Activated CD4-positive, alpha-beta T cell treated with anti-CD3 and anti-CD28 coated beads for 36 hours (primary cell): ENCODE measurements around the gene KCNMA1. TPM values are rescaled to one million over a fixed set of nuclear protein-coding genes. Genes with fewer than 3 reads are reported as not detected.

Experiments
- ATAC-seq: fragments of 200-7000 bp; cut with Tn5 transposase; one replicate; pipeline ENCODE4 v1.10.0; 2021; ENCODE audit warnings: mild to moderate bottlenecking, moderate library complexity
- CTCF ChIA-PET: fragments of 350-600 bp; sonication (Branson Sonifier 250); formaldehyde crosslinking; loops from one replicate; lab custom pipeline; 2021; ENCODE audit warnings: antibody characterized with exemption; lab: Charles Lee
- POLR2A ChIA-PET: fragments of 350-600 bp; sonication (Branson Sonifier 250); formaldehyde crosslinking; loops from one replicate; lab custom pipeline; 2021; ENCODE audit warnings: antibody characterized with exemption, inconsistent platforms; lab: Charles Lee
- DNase-seq: peaks from one replicate; pipeline ENCODE4 v3.0.0-alpha.2; 2020
- H3K27ac Mint-ChIP-seq: one replicate; pipeline ENCODE4 v1.8.0; 2021; ENCODE audit warnings: mixed read lengths
- H3K27me3 Mint-ChIP-seq: one replicate; pipeline ENCODE4 v1.8.0; 2021; ENCODE audit warnings: mixed read lengths
- H3K36me3 Mint-ChIP-seq: one replicate; pipeline ENCODE4 v1.8.0; 2021; ENCODE audit warnings: low read depth, mixed read lengths
- H3K4me1 Mint-ChIP-seq: one replicate; pipeline ENCODE4 v1.8.0; 2021; ENCODE audit warnings: mixed read lengths
- H3K4me3 Mint-ChIP-seq: one replicate; pipeline ENCODE4 v1.8.0; 2021; ENCODE audit warnings: mild to moderate bottlenecking, moderate library complexity, mixed read lengths
- H3K9me3 Mint-ChIP-seq: one replicate; pipeline ENCODE4 v1.8.0; 2021; ENCODE audit warnings: low read depth, mixed read lengths
- intact Hi-C, 2 experiments: fragments of 100-400 bp; cut with DNase I in 1 of 2; cut with micrococcal nuclease in 1 of 2; formaldehyde crosslinking; loops; one replicate each; pipeline versions ENCODE4 v1.14.2 to v1.15.1; 2022 to 2024; cut with DNase I, micrococcal nuclease
- total RNA-seq, 2 experiments: library from RNA; stranded (reverse); gene quantifications; one replicate each; pipeline ENCODE4 v1.2.3, GENCODE V29; 2021

KCNMA1 gene
- total RNA-seq, 2 experiments from 2014 or later: 0.18 TPM; not detected in 1

DNA sequence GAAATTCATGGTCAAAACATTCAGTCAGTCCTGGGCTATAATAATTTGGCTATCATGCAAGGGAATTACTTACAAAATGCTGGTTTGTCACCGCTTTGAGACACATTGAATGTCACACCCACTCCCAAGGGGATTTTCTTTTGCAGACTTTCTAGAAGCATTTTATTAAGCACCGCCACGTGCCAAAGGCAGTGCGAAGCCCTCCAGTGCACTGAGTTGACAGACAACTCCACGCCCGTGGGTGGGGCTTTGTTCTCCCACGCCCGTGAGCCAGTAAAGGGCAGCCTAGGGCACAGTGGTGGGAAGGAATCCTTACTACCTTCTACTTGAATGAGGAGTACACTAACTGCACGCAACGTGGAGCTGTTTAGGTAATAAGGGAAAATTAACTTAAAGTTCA, 515.8 kb downstream of the KCNMA1 start:
- H3K36me3 Mint-ChIP-seq: no peaks in the 10 kb centered on the region
- H3K9me3 Mint-ChIP-seq: no peaks in the 10 kb centered on the region
- ATAC-seq: no peak
- intact Hi-C loops: no loop called here
- H3K4me1 Mint-ChIP-seq: no peaks in the 10 kb centered on the region
- POLR2A ChIA-PET: no interaction called here
- DNase-seq: no peak
- no peak overlapping the region for H3K27ac Mint-ChIP-seq
- peaks cover 7% of the 10 kb centered on the region for H3K27me3 Mint-ChIP-seq
- CTCF ChIA-PET: no interaction called here
- H3K4me3 Mint-ChIP-seq: no peak overlapping the region

DNA sequence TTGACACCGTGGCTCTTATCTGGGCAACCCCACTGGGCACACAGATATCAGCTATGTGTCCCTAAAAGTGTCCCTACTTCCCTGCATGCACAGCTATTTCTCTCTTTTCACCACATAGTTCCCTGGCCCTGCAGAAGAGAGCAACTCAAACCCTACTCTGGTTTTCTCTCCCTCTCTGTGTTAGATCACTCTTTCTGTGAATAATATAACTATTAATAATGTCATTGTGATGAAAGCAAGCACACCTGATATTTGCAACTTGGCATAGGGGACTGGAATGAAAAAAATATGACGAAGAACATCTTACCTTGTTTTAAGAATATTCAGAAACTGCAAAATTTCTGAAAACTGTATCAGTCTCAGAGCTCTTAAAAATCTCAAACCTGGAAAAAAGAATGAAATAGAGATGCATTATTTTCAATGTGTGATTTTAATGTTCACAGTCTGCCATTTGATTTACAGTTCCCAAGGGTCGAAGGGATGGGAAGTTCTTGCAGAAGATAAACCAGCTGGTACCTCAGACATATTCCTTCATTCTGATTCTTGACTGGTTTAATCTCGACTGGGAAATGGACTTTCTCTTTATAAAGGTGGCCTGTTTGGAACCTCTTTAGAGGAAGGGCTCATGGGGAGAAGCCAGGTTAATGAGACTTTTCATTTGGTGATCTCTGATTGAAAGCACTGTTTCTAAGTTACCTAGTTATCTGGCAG, 516.8 kb downstream of the KCNMA1 start:
- Mint-ChIP-seq H3K27me3 (peaks cover 10% of the 10 kb centered on the region), H3K27ac (no peak overlapping the region), H3K4me1 (no peaks in the 10 kb centered on the region), H3K9me3 (no peaks in the 10 kb centered on the region), H3K36me3 (no peaks in the 10 kb centered on the region), H3K4me3 (no peak overlapping the region)
- ATAC-seq (no peak), DNase-seq (no peak)
- CTCF ChIA-PET: interaction anchor here (0.8 kb wide), 1 partner anchor 41 kb away, joined by 3 read pairs; no protein-coding TSS in a partner anchor
- intact Hi-C loops: no loop called here
- POLR2A ChIA-PET: no interaction called here

DNA sequence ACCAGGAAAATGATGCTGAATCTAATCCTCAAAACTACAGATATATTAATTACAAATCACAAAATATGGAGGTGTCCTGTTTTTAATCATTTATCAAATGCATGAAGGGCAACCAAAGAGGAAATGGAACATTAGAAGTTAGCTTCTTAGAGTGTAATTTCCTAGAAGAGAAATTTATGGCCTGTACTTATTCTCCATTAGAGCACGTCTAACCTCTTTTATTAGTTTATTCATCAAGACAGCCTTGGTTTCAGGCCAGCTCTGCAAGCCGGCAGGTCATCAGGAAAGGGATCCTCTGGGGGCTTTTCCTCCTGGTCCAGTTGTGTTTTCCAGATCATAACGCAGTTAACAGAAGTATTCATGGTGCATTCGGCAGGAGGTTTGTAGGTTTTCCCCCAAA, 517.6 kb downstream of the KCNMA1 start:
- CTCF ChIA-PET: no interaction called here
- POLR2A ChIA-PET: no interaction called here
- Mint-ChIP-seq H3K9me3 (no peaks in the 10 kb centered on the region), H3K27ac (no peak overlapping the region), H3K27me3 (peaks cover 10% of the 10 kb centered on the region), H3K4me1 (no peaks in the 10 kb centered on the region), H3K4me3 (no peak overlapping the region), H3K36me3 (no peaks in the 10 kb centered on the region)
- intact Hi-C loops: no loop called here
- ATAC-seq (no peak), DNase-seq (no peak)

DNA sequence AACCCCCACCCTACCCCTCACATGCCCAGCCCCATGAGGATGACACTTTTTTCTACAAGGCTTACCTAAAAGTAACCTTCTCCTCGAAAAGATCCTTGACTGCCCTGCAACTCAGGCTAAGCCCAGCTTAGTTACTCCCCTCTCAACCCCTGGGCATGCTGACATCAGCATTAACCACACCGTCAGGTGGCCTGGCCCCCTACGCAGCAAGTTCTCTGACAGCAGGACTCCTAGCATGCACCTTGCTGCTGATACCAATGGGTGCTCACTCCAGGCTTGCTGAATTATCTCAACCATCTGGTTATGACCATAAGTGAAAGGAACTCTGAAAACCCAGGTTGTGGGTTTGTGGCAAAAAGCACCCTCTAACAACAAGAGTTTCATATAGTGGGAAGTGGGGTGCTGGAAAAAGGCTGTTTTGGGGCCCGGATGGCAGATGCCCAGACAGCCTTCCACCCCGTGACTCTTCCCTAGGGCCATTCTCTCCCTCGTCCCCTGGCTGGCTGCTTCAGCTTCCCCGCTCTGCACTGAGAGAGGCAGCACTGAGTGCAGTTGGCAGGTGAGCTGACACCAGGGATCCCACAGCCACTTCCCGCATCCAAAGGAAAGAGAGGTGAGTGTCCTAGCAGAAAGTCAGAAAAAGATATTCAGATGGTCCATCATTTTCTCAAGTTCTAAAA, 518.9 kb downstream of the KCNMA1 start:
- Mint-ChIP-seq H3K9me3 (no peaks in the 10 kb centered on the region), H3K4me3 (no peak overlapping the region), H3K36me3 (no peaks in the 10 kb centered on the region), H3K27ac (no peak overlapping the region), H3K27me3 (peaks cover 10% of the 10 kb centered on the region), H3K4me1 (no peaks in the 10 kb centered on the region)
- DNase-seq (no peak), ATAC-seq (no peak)
- CTCF ChIA-PET: no interaction called here
- intact Hi-C loops: no loop called here
- POLR2A ChIA-PET: no interaction called here

DNA sequence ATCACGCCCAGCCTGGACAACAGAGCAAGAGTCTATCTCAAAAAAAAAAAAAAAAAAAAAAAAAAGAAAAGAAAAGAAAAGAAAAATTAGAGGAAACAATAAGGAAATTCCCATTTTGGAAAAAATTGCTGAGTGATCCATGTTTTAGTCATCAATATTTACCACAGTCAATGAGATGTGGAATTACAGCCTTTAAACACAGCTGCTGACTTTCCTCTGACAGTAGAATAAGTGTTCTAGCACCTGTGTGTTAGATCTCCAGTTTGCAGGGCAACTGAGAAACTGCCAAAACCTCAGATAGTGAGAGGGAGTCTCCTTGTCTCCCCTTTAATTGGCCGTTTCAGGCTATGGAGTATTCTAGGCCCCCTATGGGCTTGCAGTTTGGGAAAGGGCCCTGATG, 520.1 kb downstream of the KCNMA1 start:
- peaks cover 10% of the 10 kb centered on the region for H3K27me3 Mint-ChIP-seq
- no peak for DNase-seq
- POLR2A ChIA-PET: no interaction called here
- no peak overlapping the region for H3K27ac Mint-ChIP-seq
- intact Hi-C loops: no loop called here
- H3K4me1 Mint-ChIP-seq: no peaks in the 10 kb centered on the region
- no peak for ATAC-seq
- H3K36me3 Mint-ChIP-seq: no peaks in the 10 kb centered on the region
- no peak overlapping the region for H3K4me3 Mint-ChIP-seq
- CTCF ChIA-PET: no interaction called here
- no peaks in the 10 kb centered on the region for H3K9me3 Mint-ChIP-seq

DNA sequence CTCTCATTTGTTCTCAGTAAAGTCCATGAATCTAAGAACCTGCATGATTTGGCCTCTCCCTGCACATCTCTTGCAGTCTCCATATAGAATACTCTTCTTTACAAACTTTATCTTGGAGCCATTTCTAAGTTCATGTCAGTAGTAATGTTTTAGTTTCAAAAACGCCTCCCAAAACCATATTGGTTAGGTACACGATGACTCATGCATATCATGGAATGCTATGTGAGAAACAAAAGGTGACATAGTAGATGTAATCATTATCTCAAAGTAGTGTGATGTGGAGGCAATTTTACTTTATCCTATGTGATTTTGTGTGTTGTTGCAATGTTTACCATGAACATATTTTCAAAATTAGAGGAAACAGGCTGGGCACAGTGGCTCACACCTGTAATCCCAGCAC, 520.7 kb downstream of the KCNMA1 start:
- H3K4me3 Mint-ChIP-seq: no peak overlapping the region
- H3K36me3 Mint-ChIP-seq: no peaks in the 10 kb centered on the region
- ChIA-PET POLR2A (no interaction called here), CTCF (no interaction called here)
- peak; percentile 36 for ATAC-seq
- H3K4me1 Mint-ChIP-seq: no peaks in the 10 kb centered on the region
- H3K27ac Mint-ChIP-seq: no peak overlapping the region
- intact Hi-C loops: no loop called here
- no peaks in the 10 kb centered on the region for H3K9me3 Mint-ChIP-seq
- H3K27me3 Mint-ChIP-seq: peaks cover 10% of the 10 kb centered on the region
- no peak for DNase-seq

DNA sequence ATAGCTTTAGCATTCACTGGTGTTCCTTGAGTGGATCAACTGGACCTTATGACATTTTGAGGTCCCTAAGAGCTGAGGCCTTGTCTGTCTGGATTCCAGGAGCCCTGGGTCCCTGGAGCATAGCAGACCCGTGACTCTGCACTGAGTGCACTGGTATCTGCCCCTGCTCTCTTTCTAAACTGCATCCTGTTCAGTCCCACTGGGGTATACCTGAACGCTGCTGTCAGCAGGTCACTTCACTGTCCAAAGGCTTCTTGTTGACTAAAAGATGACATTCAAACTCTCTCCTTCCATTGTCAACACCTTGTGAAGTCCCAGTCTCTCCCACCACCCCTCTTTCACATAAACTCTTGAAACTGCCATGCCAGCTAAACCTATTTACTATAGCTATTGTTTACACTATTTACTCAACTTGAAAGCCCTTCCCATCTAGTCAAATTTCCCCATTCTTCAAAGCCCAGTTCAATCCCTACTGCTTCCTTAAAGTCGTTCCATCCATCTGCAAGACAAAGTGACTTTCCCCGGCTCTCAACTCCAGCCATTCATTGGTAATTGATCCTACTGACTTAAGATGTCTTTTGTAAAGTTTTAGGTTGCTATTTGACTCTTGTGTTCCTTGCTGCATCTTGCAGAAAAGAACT, 523.3 kb downstream of the KCNMA1 start:
- ATAC-seq (no peak), DNase-seq (no peak)
- H3K4me3 Mint-ChIP-seq: no peak overlapping the region
- peaks cover 10% of the 10 kb centered on the region for H3K27me3 Mint-ChIP-seq
- H3K27ac Mint-ChIP-seq: no peak overlapping the region
- H3K9me3 Mint-ChIP-seq: no peaks in the 10 kb centered on the region
- ChIA-PET POLR2A (no interaction called here), CTCF (interaction anchor here (0.5 kb wide), 1 partner anchor 1083 kb away, joined by 3 read pairs; no protein-coding TSS in a partner anchor)
- intact Hi-C loops: loop anchor here (5.0 kb wide), 3 partner anchors 127 to 1717 kb away; no protein-coding TSS in a partner anchor
- no peaks in the 10 kb centered on the region for H3K4me1 Mint-ChIP-seq
- H3K36me3 Mint-ChIP-seq: no peaks in the 10 kb centered on the region

DNA sequence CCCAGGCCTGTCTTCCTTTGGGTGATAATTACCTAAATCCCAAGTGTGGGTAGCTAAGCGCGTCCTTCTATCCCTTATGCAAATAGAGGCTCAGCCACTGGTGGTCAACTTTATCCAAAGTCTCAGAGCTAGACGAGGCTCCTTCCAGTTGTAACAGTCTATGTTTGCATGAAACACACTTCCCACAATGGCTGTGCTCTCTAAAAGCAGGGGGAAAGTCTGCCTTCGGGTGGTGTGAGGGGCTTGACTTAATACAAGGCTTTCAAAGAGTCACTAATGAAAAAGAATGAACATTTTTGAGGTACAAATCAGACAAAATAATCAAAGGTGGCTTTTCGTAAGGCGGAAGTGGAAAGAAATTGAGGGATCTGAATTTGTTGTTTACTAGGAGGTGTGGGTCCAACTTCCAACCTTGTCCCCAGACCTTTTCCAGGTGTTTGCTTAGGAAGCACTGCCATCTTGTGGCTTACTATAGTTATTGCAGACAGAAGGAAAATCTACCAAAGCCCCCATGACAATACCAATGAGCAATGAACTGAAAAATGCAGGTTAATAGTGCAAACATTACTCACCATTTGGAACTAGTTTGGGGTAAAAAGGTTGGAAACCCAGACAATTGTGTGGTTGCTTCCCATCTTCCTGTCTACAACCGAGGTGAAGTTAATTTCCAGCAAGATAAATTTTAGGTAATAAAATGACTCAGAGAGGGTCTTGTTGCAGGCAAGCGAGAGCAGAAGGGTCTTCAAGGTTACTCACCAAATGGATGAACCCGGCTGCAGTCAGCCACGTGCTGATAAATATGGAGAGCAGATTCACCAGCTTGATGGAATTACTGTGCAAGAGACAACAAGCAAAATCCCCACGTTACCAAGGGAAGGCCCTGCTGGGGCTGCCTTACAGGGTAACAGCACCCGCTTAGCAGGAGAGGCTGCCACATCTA, 525.7 kb downstream of the KCNMA1 start:
- no peaks in the 10 kb centered on the region for H3K9me3 Mint-ChIP-seq
- no peaks in the 10 kb centered on the region for H3K36me3 Mint-ChIP-seq
- H3K27me3 Mint-ChIP-seq: peaks cover 5% of the 10 kb centered on the region
- DNase-seq: peak; percentile 10
- H3K27ac Mint-ChIP-seq: no peak overlapping the region
- intact Hi-C loops: loop anchor here (2.0 to 5.0 kb wide), 4 partner anchors 75 to 1715 kb away; no protein-coding TSS in a partner anchor
- ChIA-PET CTCF (interaction anchor here (0.6 to 1.6 kb wide), 4 partner anchors 12 to 705 kb away, joined by 3 to 6 read pairs (median 4); no protein-coding TSS in a partner anchor), POLR2A (no interaction called here)
- no peak overlapping the region for H3K4me3 Mint-ChIP-seq
- H3K4me1 Mint-ChIP-seq: no peaks in the 10 kb centered on the region
- no peak for ATAC-seq

DNA sequence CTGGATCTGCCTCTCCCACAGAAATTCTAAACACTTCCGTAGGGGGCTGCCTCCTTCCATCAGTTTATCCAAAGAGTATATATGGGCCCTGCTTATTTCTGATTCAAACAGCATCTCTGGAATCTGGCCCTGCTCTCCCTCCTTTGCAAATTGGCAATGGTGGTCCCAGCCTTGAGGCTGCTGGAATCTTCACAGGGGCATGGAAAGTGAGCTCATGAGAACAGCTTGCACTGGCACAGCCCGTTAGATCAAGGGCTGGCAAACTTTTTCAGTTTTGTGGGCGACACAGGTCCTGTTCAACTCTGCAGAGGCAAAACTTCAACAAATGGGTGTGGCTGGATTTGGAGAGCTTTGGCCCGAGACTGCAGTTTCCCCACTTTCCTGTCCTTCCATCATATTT, 526.9 kb downstream of the KCNMA1 start:
- DNase-seq: no peak
- intact Hi-C loops: loop anchor here (5.0 kb wide), 3 partner anchors 123 to 1713 kb away; no protein-coding TSS in a partner anchor
- Mint-ChIP-seq H3K27me3 (peaks cover 3% of the 10 kb centered on the region), H3K36me3 (no peaks in the 10 kb centered on the region), H3K4me1 (no peaks in the 10 kb centered on the region), H3K27ac (no peak overlapping the region), H3K9me3 (no peaks in the 10 kb centered on the region), H3K4me3 (no peak overlapping the region)
- ChIA-PET CTCF (interaction anchor here (0.8 to 1.6 kb wide), 3 partner anchors 11 to 156 kb away, joined by 3 to 6 read pairs (median 3); no protein-coding TSS in a partner anchor), POLR2A (no interaction called here)
- ATAC-seq: no peak

DNA sequence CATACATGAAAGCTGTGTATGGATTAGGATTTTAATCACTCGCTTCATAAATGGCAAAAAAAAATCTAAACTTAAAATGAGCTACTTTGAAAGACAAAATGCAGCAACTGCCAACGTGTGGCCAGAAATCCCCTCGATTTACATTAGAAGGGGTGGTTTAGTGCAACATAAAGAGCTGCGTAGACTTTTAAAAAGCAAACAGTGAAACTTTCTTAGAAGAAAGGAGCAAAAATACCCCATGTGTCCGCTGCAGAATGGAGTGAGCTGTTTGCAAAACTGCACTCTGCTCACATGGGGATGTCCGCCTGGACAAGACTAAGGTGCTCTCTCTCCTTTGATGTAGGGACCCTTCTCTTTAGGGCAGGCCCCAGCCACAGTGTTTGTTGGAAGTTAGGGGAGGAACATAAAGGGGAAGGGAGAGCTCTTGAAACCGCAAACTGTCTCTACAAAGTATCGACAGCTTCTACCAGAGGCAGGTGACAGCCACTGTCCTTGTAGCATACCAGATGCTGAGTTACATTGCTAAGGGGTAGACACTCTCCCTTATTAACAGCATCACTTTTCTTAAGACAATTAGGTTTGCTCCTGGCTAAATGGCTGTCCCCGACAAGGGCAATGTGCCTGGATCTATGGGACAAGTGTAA, 528.1 kb downstream of the KCNMA1 start:
- no peak overlapping the region for H3K27ac Mint-ChIP-seq
- ChIA-PET POLR2A (no interaction called here), CTCF (no interaction called here)
- no peaks in the 10 kb centered on the region for H3K36me3 Mint-ChIP-seq
- DNase-seq: no peak
- H3K9me3 Mint-ChIP-seq: no peaks in the 10 kb centered on the region
- H3K4me3 Mint-ChIP-seq: no peak overlapping the region
- no peak for ATAC-seq
- no peaks in the 10 kb centered on the region for H3K4me1 Mint-ChIP-seq
- peaks cover 3% of the 10 kb centered on the region for H3K27me3 Mint-ChIP-seq
- intact Hi-C loops: loop anchor here in 1 of 2 experiments (10.0 kb wide), 1 partner anchor 485 kb away; no protein-coding TSS in a partner anchor
